Liver (tissue), 3 donors: ENCODE results near the gene RPL23.
A peak's percentile ranks its signal among the peaks of the same experiment; 100 is the strongest.

ENCODE experiments used
- CTCF ChIP-seq: fragments of 150-350 bp; IDR thresholded peaks from 2 replicates; pipeline ENCODE4 v1.5.1; 2017; ENCODE audit warnings: improper control_type of control experiment, low read depth, low read length; ENCODE audit not compliant: missing input control
- EGR1 ChIP-seq, 2 donors: IDR thresholded peaks; 2 replicates each; pipeline ENCODE4 v1.6.1; 2016 to 2018; ENCODE audit warnings: antibody characterized with exemption in 2 of 2, low read depth in 2 of 2
- FOXA1 ChIP-seq: IDR thresholded peaks from 2 replicates; pipeline ENCODE4 v1.6.1; 2016; ENCODE audit warnings: antibody characterized with exemption
- GABPA ChIP-seq, 2 donors: IDR thresholded peaks in 1 of 2; conservative IDR thresholded peaks in 1 of 2; 2 replicates each; pipeline ENCODE4 v1.6.1; 2016; ENCODE audit warnings: antibody characterized with exemption in 2 of 2, mild to moderate bottlenecking in 1 of 2, moderate library complexity in 1 of 2
- HNF4G ChIP-seq: IDR thresholded peaks from 2 replicates; pipeline ENCODE4 v1.6.1; 2016; ENCODE audit warnings: antibody characterized with exemption
- RAD21 ChIP-seq, 2 donors: IDR thresholded peaks; 2 replicates each; pipeline ENCODE4 v1.6.1; 2016; ENCODE audit warnings: antibody characterized with exemption in 2 of 2, mild to moderate bottlenecking in 2 of 2
- RXRA ChIP-seq, 2 donors: IDR thresholded peaks; 2 replicates each; pipeline ENCODE4 v1.6.1; 2017 to 2018; ENCODE audit warnings: antibody characterized with exemption in 2 of 2, mild to moderate bottlenecking in 1 of 2
- SP1 ChIP-seq: IDR thresholded peaks from 2 replicates; pipeline ENCODE4 v1.6.1; 2018; ENCODE audit warnings: antibody characterized with exemption, mild to moderate bottlenecking
- TAF1 ChIP-seq: conservative IDR thresholded peaks from 2 replicates; pipeline ENCODE4 v1.6.1; 2016; ENCODE audit warnings: antibody characterized with exemption, mild to moderate bottlenecking
- YY1 ChIP-seq: IDR thresholded peaks from 2 replicates; pipeline ENCODE4 v1.6.1; 2016; ENCODE audit warnings: antibody characterized with exemption, mild to moderate bottlenecking
- ZBTB33 ChIP-seq: IDR thresholded peaks from 2 replicates; pipeline ENCODE4 v1.6.1; 2016; ENCODE audit warnings: antibody characterized with exemption
- TF ChIP-seq, protein P1 (sequence below): IDR thresholded peaks from 2 replicates; pipeline ENCODE4 v1.6.1; 2016; ENCODE audit warnings: antibody characterized with exemption
- TF ChIP-seq, protein P2 (sequence below): IDR thresholded peaks from 2 replicates; pipeline ENCODE4 v1.6.1; 2016; ENCODE audit warnings: antibody characterized with exemption, mild to moderate bottlenecking
- TF ChIP-seq, protein P3 (sequence below): IDR thresholded peaks from 2 replicates; pipeline ENCODE4 v1.6.1; 2016; ENCODE audit warnings: antibody characterized with exemption
- donor health status: healthy.
- donor health status: healthy.

DNA sequence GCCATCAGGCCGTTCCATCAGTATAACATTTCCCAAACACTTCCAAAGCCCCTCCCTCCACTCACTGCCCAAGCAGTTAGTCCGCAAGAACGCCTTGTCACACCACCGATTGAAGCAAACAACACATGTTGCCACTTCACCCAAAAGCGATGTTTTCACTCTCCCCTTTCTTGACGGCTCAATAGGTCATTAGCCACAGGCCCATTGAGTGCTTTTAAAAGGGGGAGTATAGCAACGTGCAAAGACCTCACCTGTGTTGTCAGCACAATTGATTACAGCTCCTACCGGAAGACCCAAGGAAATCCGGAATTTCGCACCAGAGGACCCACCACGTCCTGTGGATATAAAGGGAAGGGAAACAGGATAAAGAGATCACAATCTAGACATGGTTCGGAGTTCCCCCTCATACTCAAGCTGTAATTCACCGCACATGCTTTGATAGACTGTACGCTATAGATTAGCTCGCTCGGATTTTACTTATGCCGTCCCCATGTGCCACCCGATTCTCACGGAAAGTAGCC, 690 bp downstream of the RPL23 start:
- no peak for TF ChIP-seq CTCF
- TF ChIP-seq TAF1 = no peak
- no peak for TF ChIP-seq SP1
- TF ChIP-seq, protein P1, sequence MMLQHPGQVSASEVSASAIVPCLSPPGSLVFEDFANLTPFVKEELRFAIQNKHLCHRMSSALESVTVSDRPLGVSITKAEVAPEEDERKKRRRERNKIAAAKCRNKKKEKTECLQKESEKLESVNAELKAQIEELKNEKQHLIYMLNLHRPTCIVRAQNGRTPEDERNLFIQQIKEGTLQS = no peak
- TF ChIP-seq ZBTB33 = no peak
- no peak for TF ChIP-seq FOXA1
- TF ChIP-seq RXRA (IDR thresholded peaks at IDR 0.05) = no peak
- TF ChIP-seq, protein P2, sequence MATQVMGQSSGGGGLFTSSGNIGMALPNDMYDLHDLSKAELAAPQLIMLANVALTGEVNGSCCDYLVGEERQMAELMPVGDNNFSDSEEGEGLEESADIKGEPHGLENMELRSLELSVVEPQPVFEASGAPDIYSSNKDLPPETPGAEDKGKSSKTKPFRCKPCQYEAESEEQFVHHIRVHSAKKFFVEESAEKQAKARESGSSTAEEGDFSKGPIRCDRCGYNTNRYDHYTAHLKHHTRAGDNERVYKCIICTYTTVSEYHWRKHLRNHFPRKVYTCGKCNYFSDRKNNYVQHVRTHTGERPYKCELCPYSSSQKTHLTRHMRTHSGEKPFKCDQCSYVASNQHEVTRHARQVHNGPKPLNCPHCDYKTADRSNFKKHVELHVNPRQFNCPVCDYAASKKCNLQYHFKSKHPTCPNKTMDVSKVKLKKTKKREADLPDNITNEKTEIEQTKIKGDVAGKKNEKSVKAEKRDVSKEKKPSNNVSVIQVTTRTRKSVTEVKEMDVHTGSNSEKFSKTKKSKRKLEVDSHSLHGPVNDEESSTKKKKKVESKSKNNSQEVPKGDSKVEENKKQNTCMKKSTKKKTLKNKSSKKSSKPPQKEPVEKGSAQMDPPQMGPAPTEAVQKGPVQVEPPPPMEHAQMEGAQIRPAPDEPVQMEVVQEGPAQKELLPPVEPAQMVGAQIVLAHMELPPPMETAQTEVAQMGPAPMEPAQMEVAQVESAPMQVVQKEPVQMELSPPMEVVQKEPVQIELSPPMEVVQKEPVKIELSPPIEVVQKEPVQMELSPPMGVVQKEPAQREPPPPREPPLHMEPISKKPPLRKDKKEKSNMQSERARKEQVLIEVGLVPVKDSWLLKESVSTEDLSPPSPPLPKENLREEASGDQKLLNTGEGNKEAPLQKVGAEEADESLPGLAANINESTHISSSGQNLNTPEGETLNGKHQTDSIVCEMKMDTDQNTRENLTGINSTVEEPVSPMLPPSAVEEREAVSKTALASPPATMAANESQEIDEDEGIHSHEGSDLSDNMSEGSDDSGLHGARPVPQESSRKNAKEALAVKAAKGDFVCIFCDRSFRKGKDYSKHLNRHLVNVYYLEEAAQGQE = no peak
- peak in 1 of 2 donors; percentile 14 for TF ChIP-seq RAD21 (IDR thresholded peaks at IDR 0.05)
- no peak for TF ChIP-seq EGR1 (IDR thresholded peaks at IDR 0.05; ENCODE audit: low read depth in 2 of 2)
- TF ChIP-seq GABPA (IDR thresholded peaks at IDR 0.05 in 1 of 2, conservative IDR thresholded peaks at IDR 0.05 in 1 of 2) = no peak
- no peak for TF ChIP-seq YY1
- TF ChIP-seq, protein P3, sequence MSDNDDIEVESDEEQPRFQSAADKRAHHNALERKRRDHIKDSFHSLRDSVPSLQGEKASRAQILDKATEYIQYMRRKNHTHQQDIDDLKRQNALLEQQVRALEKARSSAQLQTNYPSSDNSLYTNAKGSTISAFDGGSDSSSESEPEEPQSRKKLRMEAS = peak; percentile 10
- TF ChIP-seq HNF4G = no peak
